Left forelimb (tissue), 1 donor: ENCODE measurements around the gene PSMA7.

ENCODE experiments used
- DNase-seq: peaks from one replicate; pipeline ENCODE4 v3.0.0-alpha.2; 2018; ENCODE audit warnings: low spot score

PSMA7 gene

DNA sequence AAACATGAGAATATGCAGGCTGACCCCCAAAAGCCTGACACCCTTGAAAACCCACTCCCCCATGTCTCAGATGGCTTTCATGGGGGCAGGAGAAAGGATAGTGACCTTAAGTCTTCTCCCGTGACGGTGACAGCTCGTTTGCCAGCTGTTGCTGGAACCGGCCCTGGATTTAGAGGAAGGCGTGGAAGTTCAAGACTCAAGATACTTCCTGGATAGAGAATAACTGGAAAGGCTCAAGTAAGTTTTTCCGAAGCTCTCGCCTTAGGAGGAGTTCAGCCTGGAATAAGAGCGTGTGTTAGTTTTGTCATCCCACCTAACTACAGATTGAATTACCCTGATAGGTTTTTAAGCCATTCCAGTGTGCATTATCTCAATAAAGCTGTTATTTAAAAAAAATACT is 28.1 kb upstream of the PSMA7 start:
- no peak for DNase-seq

DNA sequence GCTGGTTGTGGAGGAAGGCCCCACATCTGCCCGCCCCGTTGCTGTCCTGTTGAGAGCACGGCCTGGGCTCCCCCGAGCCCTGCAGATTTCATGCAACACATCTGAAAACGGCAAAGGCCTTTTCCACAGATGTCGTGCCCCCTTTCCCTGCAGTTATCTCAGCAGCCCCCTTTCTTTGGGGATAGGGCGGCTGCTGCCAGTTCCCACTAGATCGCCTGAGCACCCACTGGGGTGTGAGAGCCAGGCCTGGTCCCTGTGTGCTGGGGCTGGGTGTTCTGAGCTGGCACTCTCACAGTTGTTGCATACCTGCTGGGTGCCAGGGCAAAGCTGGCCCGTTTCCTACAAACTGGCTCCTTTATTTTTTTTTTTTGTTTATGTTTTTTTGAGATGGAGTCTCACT is 27.3 kb upstream of the PSMA7 start:
- no peak for DNase-seq

DNA sequence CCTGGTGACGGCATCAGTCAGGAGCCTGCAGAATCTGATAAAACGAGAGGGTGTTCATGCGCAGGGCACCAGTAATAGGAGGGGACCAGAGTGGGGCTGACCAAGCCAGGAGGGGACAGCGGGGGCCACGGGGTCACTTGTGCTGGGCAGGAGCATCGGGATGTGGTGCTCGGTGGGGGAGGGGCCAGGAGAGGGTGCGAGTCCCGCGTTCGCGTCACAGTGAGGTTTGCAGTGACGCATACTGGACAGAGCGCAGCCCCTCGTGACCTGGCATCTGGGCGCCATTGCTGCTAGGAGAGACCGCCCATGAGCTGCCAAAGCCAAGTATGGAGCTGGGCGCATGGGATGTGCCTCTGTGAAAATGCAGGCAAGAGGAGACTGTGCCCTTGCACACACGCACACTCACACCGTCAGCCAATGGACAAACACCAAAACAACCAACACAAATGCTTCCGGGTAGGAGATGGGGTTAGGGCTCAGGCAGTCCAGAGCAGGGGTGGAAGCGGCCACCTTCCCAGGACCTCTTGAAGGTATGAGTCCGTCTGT is 25.8 kb upstream of the PSMA7 start:
- no peak for DNase-seq

DNA sequence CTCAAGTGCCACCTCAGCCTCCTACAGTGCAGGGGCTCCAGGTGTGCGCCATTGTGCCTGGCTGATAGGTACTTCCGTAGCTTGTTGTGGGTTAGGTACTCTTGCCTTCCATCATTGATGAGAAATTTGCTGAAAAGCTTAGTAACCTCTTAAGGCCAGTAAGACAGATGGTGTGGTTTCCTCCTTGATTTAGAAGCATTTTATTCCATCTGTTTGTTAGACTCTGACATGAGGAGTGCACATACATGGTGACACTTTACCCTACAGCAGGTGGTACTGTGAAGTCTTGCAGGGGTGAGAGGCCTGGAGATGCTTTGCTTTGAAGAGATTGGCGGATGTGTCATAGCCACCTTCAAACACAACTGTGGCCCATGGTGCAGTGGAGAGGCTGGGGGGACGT is 24.9 kb upstream of the PSMA7 start:
- no peak for DNase-seq

DNA sequence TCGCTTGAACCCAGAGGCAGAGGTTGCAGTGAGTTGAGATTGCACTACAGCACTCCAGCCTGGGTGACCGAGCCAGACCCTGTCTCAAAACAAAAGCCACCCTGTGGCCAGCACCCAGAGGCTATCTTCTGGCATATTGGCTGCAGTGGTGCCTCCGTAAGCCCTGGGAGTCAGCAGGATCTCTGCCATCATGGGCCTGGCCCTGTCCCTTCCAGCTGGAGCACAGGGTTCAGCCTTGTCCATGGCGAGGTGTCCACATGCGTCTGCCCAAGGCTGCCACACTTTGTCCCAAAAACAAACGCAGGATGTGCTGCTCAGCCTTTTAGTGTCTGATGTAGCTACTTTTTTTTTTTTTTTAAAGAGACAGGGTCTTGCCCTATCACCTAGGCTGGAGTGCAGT is 24.3 kb upstream of the PSMA7 start:
- no peak for DNase-seq

DNA sequence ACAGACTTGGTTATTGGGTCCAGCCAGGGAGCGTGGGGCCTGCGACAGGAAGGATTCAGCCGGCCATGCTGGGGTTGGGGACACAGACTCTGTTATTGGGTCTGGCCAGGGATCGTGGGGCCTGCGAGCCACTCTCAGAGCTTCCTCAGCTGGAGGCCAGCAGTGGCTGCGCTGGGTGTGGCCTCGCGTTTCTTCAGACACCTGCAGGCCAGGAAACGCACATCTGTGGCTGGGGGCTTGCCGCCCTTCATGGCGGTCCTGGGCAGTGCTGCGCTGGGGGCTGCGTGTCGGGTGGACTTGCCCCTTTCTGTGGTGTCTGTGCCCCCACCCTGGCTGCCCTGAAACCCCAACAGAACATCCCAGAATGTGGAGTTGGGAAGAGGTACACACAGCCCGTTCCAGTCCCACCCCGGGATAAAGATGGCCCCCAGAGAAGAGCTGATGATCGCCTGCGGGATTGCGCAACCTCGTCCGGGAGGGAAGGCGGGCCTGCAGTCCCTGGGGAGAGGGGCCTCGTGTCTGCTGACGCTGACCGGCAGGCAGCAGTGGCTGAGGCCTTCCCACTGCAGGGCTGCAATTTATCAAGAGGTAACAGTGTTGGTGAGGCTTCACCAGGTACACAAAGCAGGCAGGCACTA is 22.7 kb upstream of the PSMA7 start:
- no peak for DNase-seq

DNA sequence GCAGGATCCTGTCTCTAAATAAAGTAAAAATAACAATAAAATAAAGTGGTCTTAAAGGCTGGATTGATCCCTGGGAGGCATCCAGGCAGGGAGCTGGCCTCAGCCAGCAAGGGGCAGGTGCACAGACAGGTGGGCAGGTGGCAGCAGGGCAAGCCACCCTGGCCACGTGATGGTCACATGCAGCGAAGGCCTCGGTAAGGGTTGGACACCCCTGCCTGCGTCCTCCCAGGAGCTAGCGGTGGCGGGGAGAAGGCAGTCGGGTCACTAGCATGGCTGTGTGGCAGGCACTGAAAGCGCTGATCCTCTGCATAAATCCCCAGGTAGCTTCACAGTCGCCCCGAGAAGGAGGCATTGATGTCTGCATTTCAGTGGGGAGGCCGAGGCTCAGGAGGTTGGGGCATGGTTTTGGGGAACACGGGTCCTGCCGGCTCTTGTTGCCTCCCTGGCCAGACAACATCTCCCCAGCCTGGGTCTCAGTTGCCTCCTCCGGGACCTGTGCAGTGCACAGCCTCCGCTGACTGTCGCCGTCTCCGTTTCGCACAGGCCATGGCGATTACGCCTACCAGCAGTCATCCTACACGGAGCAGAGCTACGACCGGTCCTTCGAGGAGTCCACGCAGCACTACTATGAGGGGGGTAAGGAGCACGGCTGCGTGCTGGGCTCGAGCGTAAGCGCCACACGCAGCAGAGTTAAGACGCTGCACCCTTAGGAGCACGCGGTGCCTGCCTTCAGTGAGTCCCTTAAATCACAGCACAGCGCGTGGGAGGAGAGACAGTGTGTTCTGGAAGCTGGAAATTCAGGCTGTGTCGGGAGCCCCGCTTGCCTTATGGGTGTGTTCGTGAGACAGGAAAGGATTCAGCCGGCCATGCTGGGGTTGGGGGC is 21.9 kb upstream of the PSMA7 start:
- no peak for DNase-seq

DNA sequence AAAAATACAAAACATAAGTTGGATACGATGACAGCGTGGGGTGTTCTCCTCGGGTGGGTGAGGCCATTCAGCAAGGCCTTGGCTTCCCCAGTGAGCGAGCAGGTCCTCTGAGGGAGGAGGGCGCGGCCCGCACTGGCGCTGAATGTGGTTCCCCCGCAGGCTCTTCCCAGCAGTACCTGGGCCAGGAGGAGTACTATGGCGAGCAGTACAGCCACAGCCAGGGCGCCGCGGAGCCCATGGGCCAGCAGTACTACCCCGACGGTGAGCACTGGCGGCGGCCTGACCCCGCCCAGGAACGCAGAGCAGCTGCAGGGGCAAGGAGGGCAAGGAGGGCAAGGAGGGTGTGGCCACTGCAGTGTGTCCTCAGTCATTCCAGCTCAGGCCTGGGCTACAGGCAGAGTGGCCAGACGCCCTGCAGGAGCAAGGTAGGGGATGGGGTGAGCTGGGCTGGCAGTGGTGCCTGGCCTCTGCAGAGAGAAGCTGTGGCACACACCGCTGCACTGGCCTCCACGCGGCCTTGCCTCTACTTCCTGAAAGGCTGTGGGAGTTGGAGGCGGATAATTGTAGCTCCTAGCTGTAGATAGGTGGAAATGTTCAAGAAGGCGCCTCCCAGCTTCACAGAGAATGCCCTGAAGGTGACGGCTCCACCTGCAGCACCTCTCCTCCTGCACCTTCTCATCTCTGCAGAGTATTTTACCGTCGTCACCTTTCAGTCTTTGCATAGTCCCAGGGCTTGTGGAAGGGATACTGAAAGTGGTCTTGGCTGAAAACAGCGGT is 21.0 kb upstream of the PSMA7 start:
- no peak for DNase-seq

DNA sequence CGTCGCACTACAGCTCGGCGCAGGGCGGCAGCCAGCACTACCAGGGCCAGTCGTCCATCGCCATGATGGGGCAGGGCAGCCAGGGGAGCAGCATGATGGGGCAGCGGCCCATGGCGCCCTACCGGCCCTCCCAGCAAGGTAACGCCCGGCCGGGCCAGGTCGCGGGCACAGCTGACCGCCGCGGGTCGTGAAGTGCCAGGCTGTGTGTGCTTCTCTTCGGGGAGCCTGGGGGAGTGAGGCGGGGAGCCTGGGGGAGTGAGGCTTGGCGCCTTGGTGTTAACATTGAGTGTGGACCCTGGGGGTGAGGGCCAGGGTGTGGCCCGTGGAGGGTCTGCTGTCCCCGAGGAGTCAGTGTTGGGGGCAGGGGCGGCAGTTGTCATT is 20.3 kb upstream of the PSMA7 start:
- DNase-seq = no peak

DNA sequence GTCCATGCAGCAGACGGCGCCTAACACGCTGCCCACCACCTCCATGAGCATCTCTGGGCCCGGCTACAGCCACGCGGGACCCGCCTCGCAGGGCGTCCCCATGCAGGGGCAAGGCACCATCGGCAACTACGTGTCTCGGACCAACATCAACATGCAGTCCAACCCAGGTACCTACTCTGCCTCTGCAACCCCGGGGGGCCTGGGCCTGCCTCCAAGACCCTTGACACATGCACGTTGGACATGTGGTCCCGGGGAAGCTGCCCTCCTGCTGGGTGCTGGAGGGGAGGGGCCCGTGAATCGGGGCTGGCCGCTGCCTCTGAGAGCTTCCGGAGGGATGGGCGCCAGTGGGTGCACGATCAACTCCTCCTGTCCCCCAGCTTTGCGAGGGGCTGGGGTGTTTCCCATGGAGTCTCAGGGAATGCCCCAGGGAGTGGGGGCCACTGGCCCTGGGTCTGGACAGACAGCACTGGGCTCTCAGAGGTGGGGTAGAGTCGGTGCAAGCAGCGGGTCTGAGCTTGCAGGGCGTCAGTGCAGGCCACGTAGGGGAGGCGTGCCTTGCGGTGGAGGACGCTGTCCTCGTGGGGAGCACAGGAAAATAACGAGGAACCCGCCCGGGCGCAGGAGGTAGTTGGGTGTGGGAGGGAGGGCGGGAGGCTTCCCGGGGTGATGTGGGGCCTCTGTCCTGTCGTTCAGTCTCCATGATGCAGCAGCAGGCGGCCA is 19.7 kb upstream of the PSMA7 start:
- DNase-seq = no peak

DNA sequence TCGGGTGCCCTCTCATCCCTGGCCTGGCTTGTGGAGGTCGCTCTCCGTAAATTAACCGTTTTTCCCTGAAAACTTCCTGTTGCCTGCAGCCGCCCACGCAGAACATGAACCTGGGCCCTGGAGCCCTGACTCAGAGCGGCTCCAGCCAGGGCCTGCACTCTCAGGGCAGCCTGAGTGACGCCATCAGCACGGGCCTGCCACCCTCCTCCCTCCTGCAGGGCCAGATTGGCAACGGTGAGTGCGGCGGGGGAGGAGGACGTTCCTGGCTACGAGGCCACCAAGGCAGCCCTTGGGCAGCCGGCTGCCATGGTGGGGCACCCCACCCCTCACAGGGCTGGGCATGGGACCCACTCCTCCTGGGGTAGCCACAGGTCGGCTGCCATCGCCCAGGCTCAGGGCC is 18.2 kb upstream of the PSMA7 start:
- DNase-seq = no peak

DNA sequence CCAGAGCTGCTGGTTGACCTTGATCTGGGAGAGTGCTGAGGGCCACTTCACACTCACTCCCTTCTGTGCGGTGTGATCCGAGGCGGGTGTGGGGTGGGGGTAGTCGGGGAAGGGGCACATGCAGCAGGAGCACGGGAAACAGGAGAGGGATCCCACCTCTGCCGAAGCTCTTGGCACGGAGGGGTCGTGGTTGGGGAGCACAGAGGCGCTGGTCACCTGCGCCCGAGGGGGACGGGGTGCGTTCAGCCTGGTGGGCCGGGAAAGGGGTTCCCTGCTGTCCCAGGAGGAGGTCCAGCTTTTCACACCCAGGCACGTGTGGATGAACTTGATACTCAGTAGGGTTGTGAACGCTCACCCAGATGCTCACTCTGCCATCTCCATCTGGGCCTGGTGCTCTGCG is 17.7 kb upstream of the PSMA7 start:
- no peak for DNase-seq

DNA sequence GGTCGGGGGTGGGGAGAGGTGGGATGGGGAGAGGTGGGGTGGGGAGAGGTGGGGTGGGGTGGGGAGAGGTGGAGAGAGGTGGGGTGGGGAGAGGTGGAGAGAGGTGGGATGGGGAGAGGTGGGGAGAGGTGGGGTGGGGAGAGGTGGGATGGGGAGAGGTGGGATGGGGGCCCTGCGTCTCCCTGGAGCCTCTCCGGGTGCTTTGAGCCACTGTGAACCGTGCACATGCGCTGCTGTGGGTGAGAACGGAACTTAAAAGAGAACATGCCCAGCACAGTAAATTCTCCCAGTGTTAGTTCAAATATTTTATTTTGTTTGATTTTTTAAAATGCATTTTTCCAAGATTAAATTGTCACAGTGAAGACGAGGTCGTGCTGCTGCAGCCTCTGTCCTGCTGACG is 17.1 kb upstream of the PSMA7 start:
- no peak for DNase-seq

DNA sequence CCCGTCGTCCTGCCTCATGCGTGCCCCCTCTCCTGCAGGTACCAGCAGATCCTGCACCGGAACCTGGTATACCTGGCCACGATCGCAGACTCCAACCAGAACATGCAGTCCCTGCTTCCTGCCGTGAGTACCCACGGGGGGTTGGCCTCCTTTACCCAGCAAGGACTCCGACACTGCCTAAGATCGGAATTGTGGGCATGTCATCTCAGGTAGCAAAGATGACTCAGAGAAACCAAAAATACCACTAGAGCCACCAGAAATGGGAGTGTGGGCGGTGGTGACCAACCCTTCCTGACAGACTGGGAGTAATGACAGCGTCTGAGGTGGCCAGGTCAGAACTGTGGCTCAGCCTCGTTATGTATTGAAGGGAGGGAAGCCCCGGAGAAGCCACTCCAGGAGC is 16.6 kb upstream of the PSMA7 start:
- DNase-seq = no peak

DNA sequence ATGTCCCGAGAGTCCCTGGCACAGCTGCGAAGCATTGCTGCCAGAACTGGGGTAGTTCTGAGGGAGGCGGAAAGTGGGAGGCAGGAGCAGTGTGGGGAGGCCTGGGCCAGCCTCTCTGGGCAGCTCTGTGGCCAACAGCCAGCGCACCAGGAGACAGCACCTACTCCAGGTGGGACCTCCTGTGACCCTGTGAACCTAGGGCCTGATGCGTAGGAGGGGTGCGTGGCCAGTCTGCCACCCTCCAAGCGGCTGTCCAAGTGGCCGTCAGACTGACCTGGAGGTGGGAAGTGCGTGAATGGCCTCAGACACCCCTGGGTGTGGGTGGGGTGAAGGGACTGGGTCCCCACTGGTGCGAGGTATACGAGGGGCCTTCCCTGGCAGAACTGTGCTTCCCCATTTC is 15.9 kb upstream of the PSMA7 start:
- DNase-seq = no peak

DNA sequence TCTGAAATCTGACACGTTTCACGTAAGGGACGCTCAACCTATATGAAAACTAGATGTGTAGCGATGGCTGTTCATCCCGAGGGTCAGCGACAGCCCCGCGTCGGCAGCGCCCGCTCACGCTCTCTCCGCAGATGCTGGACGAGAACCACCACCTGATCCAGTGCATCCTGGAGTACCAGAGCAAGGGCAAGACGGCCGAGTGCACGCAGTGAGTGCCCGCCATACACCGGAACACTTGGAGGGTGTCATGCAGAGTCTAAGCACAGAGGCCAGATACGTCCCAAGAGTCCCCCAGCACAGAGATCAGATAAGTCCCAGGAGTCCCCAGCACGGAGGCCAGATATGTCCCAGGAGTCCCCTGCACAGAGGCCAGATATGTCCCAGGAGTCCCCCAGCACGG is 15.3 kb upstream of the PSMA7 start:
- DNase-seq = no peak

DNA sequence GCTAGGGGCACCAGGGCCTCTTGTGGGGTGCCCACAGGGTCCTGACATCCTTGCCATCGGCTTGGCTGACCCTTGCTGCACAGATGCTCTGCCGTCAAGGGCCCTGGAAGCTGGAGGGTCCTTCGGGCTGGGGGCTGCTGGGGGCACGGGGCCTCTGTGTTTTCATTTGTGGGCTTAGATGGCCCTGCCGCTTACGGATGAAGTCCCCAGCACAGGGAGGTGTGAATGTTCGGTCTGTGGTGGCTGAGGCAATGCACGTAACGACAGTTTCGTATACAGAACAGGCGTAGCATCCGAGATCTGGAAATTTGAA is 14.8 kb upstream of the PSMA7 start:
- no peak for DNase-seq

DNA sequence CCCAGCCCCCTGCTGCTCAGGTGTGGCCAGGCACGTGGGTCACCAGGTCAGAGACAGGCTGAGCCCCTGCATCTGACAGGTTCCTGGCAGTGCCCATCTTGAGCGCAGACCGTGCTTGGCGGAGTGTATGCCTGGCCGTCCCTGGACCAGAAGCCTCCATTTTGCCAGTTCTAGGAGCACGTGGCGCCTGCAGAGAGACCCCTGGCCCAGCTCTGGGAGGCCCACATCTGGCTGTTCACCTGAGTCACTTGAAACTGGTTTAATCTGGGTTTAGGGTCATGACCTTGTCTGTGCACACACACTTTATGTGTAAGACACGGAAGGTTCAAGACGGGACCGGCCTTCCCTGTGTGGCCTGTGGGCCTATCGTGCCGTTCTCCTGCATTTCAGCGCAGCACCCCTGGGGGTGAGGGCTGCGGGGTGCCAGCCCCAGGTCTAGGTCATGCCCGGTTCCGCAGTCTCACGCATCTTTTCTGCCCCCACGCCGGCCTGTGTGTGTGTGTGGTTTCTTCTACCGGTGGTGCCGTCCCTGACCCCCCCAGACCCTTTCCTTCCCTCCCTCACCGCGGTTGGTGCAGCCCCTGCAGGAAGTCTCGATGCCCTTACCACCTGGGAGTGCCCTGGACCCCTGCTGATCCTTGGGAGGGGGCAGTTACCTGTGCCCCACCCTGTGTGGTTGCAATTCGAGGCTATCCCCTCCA is 14.3 kb upstream of the PSMA7 start:
- DNase-seq = no peak

DNA sequence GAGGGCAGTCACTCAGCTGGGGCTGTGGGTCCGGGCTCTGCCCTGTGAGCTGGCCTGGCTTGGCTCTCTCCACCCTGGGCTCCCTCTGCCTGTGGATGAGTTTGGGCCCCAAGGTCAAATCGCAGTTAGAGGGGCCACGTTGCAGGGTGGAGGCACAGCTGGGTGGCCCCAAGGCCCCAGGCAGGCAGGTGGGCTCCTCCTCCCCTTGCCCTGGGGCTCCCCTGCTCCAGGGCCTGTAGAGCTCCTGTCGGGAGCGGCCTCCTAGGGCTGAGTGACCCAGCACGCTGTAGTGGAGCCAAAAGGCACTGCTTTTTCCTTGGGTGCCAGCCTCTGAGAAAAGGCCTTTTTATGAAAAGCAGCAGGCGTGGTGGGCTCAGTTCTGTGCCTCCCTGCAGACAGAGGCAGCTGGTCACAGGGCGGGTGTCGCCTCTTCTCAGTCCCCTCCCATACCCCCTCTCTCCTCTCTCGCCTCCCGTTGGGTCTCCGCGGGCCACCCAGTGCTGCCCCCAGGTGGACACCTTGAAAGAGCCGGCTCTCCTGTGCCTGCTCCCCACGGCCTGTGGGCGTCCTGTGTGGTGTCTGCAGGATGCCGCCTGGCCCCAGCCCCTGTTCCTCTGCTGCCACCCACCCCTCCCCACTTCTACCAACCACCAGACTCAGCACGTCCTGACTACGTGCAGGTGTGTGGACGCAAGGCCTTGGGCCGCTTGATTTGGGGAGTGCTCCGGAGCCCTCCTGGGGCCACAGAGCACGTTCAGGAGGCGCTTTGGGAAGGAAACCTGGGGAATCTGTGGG is 13.6 kb upstream of the PSMA7 start:
- no peak for DNase-seq

DNA sequence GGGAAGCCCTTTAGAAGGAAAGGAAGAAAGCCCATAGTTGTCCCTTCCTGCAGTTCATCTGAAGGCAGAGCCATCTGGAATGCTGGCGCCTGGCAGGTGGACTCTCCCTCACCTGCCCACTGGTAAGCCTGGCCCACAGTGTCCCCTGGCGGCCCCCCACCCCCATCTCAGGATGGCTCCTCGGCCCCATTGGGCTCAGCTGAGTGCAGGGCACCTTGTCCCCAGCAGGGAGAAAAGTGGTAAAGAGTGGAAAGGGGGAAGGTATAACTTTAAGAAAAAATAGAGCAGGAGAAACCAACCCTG is 13.0 kb upstream of the PSMA7 start:
- DNase-seq = no peak
